ENCODE results near the gene PSME4.
"Not testable (repeated sequence)": the region's sequence is repeated elsewhere in the genome, so short reads cannot be mapped to it uniquely, and the experiment has no call there.

The PSME4 gene

GRCh38 chr2:53964257-53964952 is 6.4 kb downstream of the PSME4 start:
- DNase-seq: no peak

GRCh38 chr2:53961478-53962216 is 9.1 kb downstream of the PSME4 start:
- not testable (repeated sequence) for DNase-seq

GRCh38 chr2:53960476-53960875 is 10.3 kb downstream of the PSME4 start:
- DNase-seq: no peak

- no peak for DNase-seq
Observed at GRCh38 chr2:53958443-53958842, 12.3 kb downstream of the PSME4 start.

GRCh38 chr2:53952519-53952918 is 18.3 kb downstream of the PSME4 start:
- DNase-seq: no peak

GRCh38 chr2:53949457-53949856 is 21.3 kb downstream of the PSME4 start:
- no peak for DNase-seq

GRCh38 chr2:53945538-53945937 is 25.3 kb downstream of the PSME4 start:
- no peak for DNase-seq

- no peak for DNase-seq
Observed at GRCh38 chr2:53944542-53944941, 26.3 kb downstream of the PSME4 start.

- DNase-seq: no peak
Observed at GRCh38 chr2:53942280-53942679, 28.5 kb downstream of the PSME4 start.

- no peak for DNase-seq
Observed at GRCh38 chr2:53941749-53942148, 29.0 kb downstream of the PSME4 start.

- DNase-seq: no peak
Observed at GRCh38 chr2:53939656-53940055, 31.1 kb downstream of the PSME4 start.

- no peak for DNase-seq
Observed at GRCh38 chr2:53938904-53939303, 31.9 kb downstream of the PSME4 start.

- DNase-seq: no peak
Observed at GRCh38 chr2:53933329-53933728, 37.5 kb downstream of the PSME4 start.

GRCh38 chr2:53926321-53926720 is 44.5 kb downstream of the PSME4 start:
- DNase-seq: not testable (repeated sequence)

- no peak for DNase-seq
Observed at GRCh38 chr2:53913721-53914120, 57.1 kb downstream of the PSME4 start.

- no peak for DNase-seq
Observed at GRCh38 chr2:53911434-53912189, 59.2 kb downstream of the PSME4 start.

GRCh38 chr2:53907582-53907981 is 63.2 kb downstream of the PSME4 start:
- DNase-seq: no peak

- no peak for DNase-seq
Observed at GRCh38 chr2:53905396-53905795, 65.4 kb downstream of the PSME4 start.

- DNase-seq: no peak
Observed at GRCh38 chr2:53903011-53903410, 67.8 kb downstream of the PSME4 start.

GRCh38 chr2:53901192-53901591 is 69.6 kb downstream of the PSME4 start:
- DNase-seq: no peak

GRCh38 chr2:53896864-53897263 is 73.9 kb downstream of the PSME4 start:
- no peak for DNase-seq
